Keratinocyte (primary cell): ENCODE data around the gene CCL2.

Experiments used
- CTCF ChIP-seq, 3 experiments: IDR thresholded peaks in 1 of 3; conservative IDR thresholded peaks in 1 of 3; optimal IDR thresholded peaks in 1 of 3; 2 replicates in 2 of 3; 3 replicates in 1 of 3; pipeline versions ENCODE3 to v1.5.1; 2011; ENCODE audit warnings: low read length in 3 of 3, mild to moderate bottlenecking in 3 of 3, moderate library complexity in 2 of 3, control low read depth in 1 of 3, inconsistent platforms in 1 of 3; ENCODE audit not compliant: insufficient read depth in 2 of 3; ENCODE audit errors: extremely low read depth in 1 of 3
- EZH2 ChIP-seq: IDR thresholded peaks from one replicate; pipeline ENCODE4 v1.6.1; 2012; ENCODE audit warnings: inconsistent platforms, mild to moderate bottlenecking, low read length, moderate library complexity

DNA sequence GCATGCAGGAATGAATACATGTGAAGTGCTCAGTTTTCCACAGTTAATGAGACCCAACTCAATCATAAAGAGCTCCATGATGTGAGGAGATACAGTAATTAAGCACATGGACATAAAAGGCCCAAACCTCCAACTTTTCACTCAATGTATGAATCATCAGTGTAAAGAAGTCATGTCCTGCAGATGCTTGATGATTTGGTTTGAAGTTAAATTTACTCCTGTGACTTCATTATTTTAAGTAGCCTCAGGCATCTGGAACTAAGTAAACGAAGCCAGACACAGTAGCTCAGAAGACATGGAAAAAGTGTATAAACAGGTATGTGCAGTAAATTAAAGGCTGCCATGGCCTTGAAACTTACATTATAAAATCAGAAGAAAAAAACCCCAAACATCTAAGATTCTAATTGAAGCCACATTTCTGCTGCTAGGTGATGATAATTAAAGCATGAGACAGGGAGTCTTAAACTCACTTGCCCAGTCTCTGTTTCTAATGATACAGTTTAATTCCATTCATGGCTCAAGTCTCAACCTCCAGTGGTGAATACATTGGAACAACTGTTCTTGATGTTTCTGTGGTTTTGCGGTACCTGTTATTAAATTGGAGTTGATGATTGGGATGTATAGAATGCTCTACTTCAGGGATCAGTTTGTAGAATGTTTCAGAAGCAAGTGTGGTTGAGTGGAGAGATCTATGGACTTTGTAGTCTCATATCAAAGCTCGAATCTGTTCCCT lies 28.9 kb upstream of the CCL2 start:
- TF ChIP-seq CTCF (optimal IDR thresholded peaks at IDR 0.05 in 1 of 3, IDR thresholded peaks at IDR 0.05 in 1 of 3, conservative IDR thresholded peaks at IDR 0.05 in 1 of 3; ENCODE audit: extremely low read depth in 1 of 3, insufficient read depth in 2 of 3, low read length in 3 of 3) (no peak), EZH2 (no peak)
